ENCODE data around the gene HAGH. TPM values are rescaled to one million over a fixed set of nuclear protein-coding genes. Genes with fewer than 3 reads are reported as not detected.

HAGH gene
- total and polyA plus RNA-seq, 9 of the 15 experiments (the other 6 are each of a cell fraction or from before 2014, with no cell fraction given) = 0.46 to 35.1 (median 16.8) TPM

DNA sequence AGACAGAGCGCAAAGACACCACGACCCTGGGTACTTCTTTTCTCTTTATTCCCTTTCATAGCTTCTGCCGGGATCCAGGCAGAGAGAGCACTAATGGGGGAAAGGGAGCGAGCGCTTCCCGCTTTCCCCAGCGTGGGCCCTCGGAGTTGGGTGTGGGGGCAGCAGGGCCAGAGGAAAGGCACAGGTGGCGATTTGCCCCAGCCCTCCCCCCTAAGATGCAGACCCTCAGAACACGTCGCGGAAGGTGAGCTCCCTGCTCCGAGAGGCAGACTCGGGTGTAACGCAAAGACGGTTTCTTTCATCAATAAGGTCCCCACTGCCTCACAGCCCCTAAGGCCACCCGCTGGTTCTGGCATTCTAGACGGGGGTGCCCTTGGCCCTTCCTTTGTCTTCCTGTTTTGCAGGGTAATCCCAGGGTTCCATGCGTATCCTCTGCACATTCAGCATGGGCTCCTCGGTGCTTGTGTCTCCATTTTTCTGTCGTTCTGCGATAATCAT is 54.7 kb downstream of the HAGH start (continued):
- TF ChIP-seq YY1 (IDR thresholded peaks at IDR 0.05; ENCODE audit: borderline replicate concordance in 1 of 3, control insufficient read depth in 1 of 3, extremely low read depth in 1 of 3, insufficient read depth in 3 of 3, insufficient read length in 1 of 3, insufficient replicate concordance in 2 of 3, low read depth in 1 of 3, low read length in 2 of 3) (peak in 1 of 3 experiments; percentile 33), ELF4 (CRISPR knock-in tag; IDR thresholded peaks at IDR 0.05) (no peak), MTA3 (IDR thresholded peaks at IDR 0.05; ENCODE audit: borderline replicate concordance) (no peak), ASH1L (IDR thresholded peaks at IDR 0.05; ENCODE audit: borderline replicate concordance, low read depth, partially characterized antibody) (no peak), KAT7 (CRISPR knock-in tag; IDR thresholded peaks at IDR 0.05; ENCODE audit: borderline replicate concordance) (0 out of 2 replicates have a peak, but pooled peaks have one; percentile 17), STAG1 (CRISPR knock-in tag; IDR thresholded peaks at IDR 0.05; ENCODE audit: borderline replicate concordance) (0 out of 2 replicates have a peak, but pooled peaks have one; percentile 9), PHF20 (IDR thresholded peaks at IDR 0.05; ENCODE audit: partially characterized antibody) (peak; percentile 7), PHTF2 (CRISPR knock-in tag; IDR thresholded peaks at IDR 0.05) (no peak), ZNF436 (CRISPR knock-in tag; IDR thresholded peaks at IDR 0.05) (no peak), ZKSCAN3 (CRISPR knock-in tag; IDR thresholded peaks at IDR 0.05) (no peak), ZFPM2 (CRISPR knock-in tag; IDR thresholded peaks at IDR 0.05) (no peak), ZNF589 (CRISPR knock-in tag; IDR thresholded peaks at IDR 0.05; ENCODE audit: low read depth) (no peak), SIRT6 (IDR thresholded peaks at IDR 0.05; ENCODE audit: low read depth, low read length) (peak; percentile 26), ZNF24 (IDR thresholded peaks at IDR 0.05) (no peak)
- TF ChIP-seq, protein P1, sequence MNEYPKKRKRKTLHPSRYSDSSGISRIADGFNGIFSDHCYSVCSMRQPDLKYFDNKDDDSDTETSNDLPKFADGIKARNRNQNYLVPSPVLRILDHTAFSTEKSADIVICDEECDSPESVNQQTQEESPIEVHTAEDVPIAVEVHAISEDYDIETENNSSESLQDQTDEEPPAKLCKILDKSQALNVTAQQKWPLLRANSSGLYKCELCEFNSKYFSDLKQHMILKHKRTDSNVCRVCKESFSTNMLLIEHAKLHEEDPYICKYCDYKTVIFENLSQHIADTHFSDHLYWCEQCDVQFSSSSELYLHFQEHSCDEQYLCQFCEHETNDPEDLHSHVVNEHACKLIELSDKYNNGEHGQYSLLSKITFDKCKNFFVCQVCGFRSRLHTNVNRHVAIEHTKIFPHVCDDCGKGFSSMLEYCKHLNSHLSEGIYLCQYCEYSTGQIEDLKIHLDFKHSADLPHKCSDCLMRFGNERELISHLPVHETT (CRISPR knock-in tag; conservative IDR thresholded peaks at IDR 0.05 in 1 of 2, IDR thresholded peaks at IDR 0.05 in 1 of 2) = peak in 1 of 2 experiments; percentile 56; a peak in 1 of 4 replicates
- TF ChIP-seq, protein P2, sequence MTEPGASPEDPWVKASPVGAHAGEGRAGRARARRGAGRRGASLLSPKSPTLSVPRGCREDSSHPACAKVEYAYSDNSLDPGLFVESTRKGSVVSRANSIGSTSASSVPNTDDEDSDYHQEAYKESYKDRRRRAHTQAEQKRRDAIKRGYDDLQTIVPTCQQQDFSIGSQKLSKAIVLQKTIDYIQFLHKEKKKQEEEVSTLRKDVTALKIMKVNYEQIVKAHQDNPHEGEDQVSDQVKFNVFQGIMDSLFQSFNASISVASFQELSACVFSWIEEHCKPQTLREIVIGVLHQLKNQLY (CRISPR knock-in tag; conservative IDR thresholded peaks at IDR 0.05) = no peak

Measured in K562 (cell line).